Endothelial cell of umbilical vein (primary cell): ENCODE measurements around the gene GAPVD1. TPM values are rescaled to one million over a fixed set of nuclear protein-coding genes. Genes with fewer than 3 reads are reported as not detected.

Experiments
- BruUV-seq: library from RNA; stranded (reverse); fragments of 400-500 nt; replicated peaks from 2 replicates; lab custom pipeline; 2021; lab: Mats Ljungman, UMichigan
- CTCF ChIA-PET: fragments of 300-600, 350-600 bp; sonication (Branson Sonifier 250); formaldehyde crosslinking; loops from one replicate; lab custom pipeline; 2021; ENCODE audit warnings: antibody characterized with exemption, inconsistent platforms; lab: Charles Lee
- POLR2A ChIA-PET: fragments of 300-600, 350-600 bp; sonication (Branson Sonifier 250); formaldehyde crosslinking; loops from one replicate; lab custom pipeline; 2021; ENCODE audit warnings: antibody characterized with exemption, inconsistent platforms; lab: Charles Lee
- DNase-seq: peaks from one replicate; pipeline ENCODE4 v3.0.0-alpha.2; 2011; ENCODE audit warnings: low read depth, low spot score
- FAIRE-seq: peaks from 2 replicates; lab custom pipeline; 2011; peaks lifted over from hg19 to GRCh38; lab: Jason Lieb, UNC
- H2AFZ ChIP-seq: 2 replicates; pipeline ENCODE4 v1.6.0; 2012; ENCODE audit warnings: low read depth, low read length, control low read depth, inconsistent platforms
- H3K27ac ChIP-seq: 2 replicates; pipeline ENCODE4 v1.5.1; 2011; ENCODE audit warnings: low read depth, mild to moderate bottlenecking, control low read depth, low read length, moderate library complexity; ENCODE audit not compliant: insufficient read depth
- H3K27me3 ChIP-seq, 2 experiments: 2 replicates each; pipeline versions ENCODE4 v1.6.0 to v1.6.1; 2011; ENCODE audit warnings: low read length in 2 of 2, mixed read lengths in 1 of 2; ENCODE audit not compliant: control insufficient read depth in 2 of 2, insufficient read depth in 2 of 2
- H3K36me3 ChIP-seq, 2 experiments: 2 replicates in 1 of 2; 3 replicates in 1 of 2; pipeline ENCODE4 v1.5.1; 2011; ENCODE audit warnings: low read length in 2 of 2, mild to moderate bottlenecking in 1 of 2, moderate library complexity in 1 of 2; ENCODE audit not compliant: control insufficient read depth in 2 of 2, insufficient read depth in 2 of 2; ENCODE audit errors: extremely low read depth in 1 of 2
- H3K4me1 ChIP-seq: 3 replicates; pipeline ENCODE4 v1.5.1; 2011; ENCODE audit warnings: mild to moderate bottlenecking, low read length; ENCODE audit not compliant: control insufficient read depth, insufficient read depth; ENCODE audit errors: extremely low read depth
- H3K4me2 ChIP-seq: 2 replicates; pipeline ENCODE4 v1.6.1; 2011; ENCODE audit warnings: low read length, control low read depth, mixed read lengths; ENCODE audit not compliant: insufficient read depth
- H3K4me3 ChIP-seq, 3 experiments: fragments of 200-600 bp in 1 of 3; sonication (generic), shearing (Covaris generic) in 1 of 3; replicated peaks in 1 of 3; 2 replicates each; pipeline ENCODE4 v1.5.1; 2011 to 2016; ENCODE audit warnings: control low read depth in 3 of 3, low read length in 3 of 3, mild to moderate bottlenecking in 2 of 3, inconsistent platforms in 1 of 3, low read depth in 1 of 3, moderate library complexity in 1 of 3; ENCODE audit not compliant: insufficient read depth in 1 of 3
- H3K79me2 ChIP-seq: 2 replicates; pipeline ENCODE4 v1.6.0; 2012; ENCODE audit warnings: low read length, inconsistent platforms; ENCODE audit not compliant: control insufficient read depth, insufficient read depth
- H3K9ac ChIP-seq: replicated peaks from 2 replicates; pipeline ENCODE3; 2011; ENCODE audit warnings: low read length, control low read depth; ENCODE audit not compliant: insufficient read depth; ENCODE audit errors: extremely low read depth
- H3K9me1 ChIP-seq: replicated peaks from 3 replicates; pipeline ENCODE4 v1.6.0; 2011; ENCODE audit warnings: mild to moderate bottlenecking, low read length; ENCODE audit not compliant: control insufficient read depth, insufficient read depth; ENCODE audit errors: extremely low read depth
- H3K9me3 ChIP-seq: replicated peaks from 2 replicates; pipeline ENCODE4 v1.5.1; 2012; ENCODE audit warnings: low read length, inconsistent platforms; ENCODE audit not compliant: control insufficient read depth, insufficient read depth
- H4K20me1 ChIP-seq: replicated peaks from 2 replicates; pipeline ENCODE3; 2011; ENCODE audit warnings: mild to moderate bottlenecking, low read length; ENCODE audit not compliant: control insufficient read depth, insufficient read depth; ENCODE audit errors: extremely low read depth
- EZH2 ChIP-seq: IDR thresholded peaks from 2 replicates; pipeline ENCODE4 v1.6.1; 2012; ENCODE audit warnings: borderline replicate concordance, low read depth, mild to moderate bottlenecking, moderate library complexity, low read length, inconsistent platforms; ENCODE audit not compliant: severe bottlenecking
- FOS ChIP-seq: IDR thresholded peaks from 2 replicates; pipeline ENCODE4 v1.6.1; 2011; ENCODE audit warnings: mild to moderate bottlenecking, low read length, moderate library complexity, borderline replicate concordance; ENCODE audit not compliant: insufficient read depth
- GATA2 ChIP-seq: IDR thresholded peaks from 2 replicates; pipeline ENCODE4 v1.7.0; 2011; ENCODE audit warnings: low read depth, mild to moderate bottlenecking, moderate library complexity, mixed read lengths, low read length; ENCODE audit not compliant: insufficient read length, insufficient read depth
- JUN ChIP-seq: IDR thresholded peaks from 2 replicates; pipeline ENCODE4 v1.6.1; 2011; ENCODE audit warnings: borderline replicate concordance, low read depth; ENCODE audit not compliant: insufficient read length, insufficient read depth
- MYC ChIP-seq: IDR thresholded peaks from one replicate; pipeline ENCODE4 v1.6.1; 2011; ENCODE audit warnings: mild to moderate bottlenecking, low read depth, low read length
- POLR2A ChIP-seq: IDR thresholded peaks from 2 replicates; pipeline ENCODE4 v1.6.1; 2012; ENCODE audit warnings: low read depth, mild to moderate bottlenecking, control low read depth, low read length
- POLR2AphosphoS5 ChIP-seq: IDR thresholded peaks from 2 replicates; pipeline ENCODE4 v1.6.1; 2012; ENCODE audit warnings: low read depth, mild to moderate bottlenecking, control low read depth, low read length, moderate library complexity; ENCODE audit not compliant: insufficient read depth
- dilution Hi-C: fragments of 300-500 bp; cut with MboI; formaldehyde crosslinking; loops from one replicate; pipeline ENCODE4 v1.15.0; 2019; ENCODE audit warnings: low sequenced_read_pairs; ENCODE audit not compliant: extremely low pct_ligation_motif_present
- intact Hi-C: fragments of 100-400 bp; cut with micrococcal nuclease; formaldehyde crosslinking; loops from one replicate; pipeline ENCODE4 v1.10.0; 2022
- polyA plus RNA-seq, 4 experiments: library from polyadenylated mRNA; depleted of rRNA in 3 of 4; stranded (reverse) in 3 of 4; unstranded in 1 of 4; fragments of >200 nt; gene quantifications; 2 replicates each; pipeline versions ENCODE4 v1.2.1 to v1.2.3, GENCODE V29; 2011 to 2012; ENCODE audit warnings: missing spikeins in 1 of 4
- total RNA-seq: library from RNA; stranded (reverse); gene quantifications from 2 replicates; pipeline ENCODE4 v1.2.3, GENCODE V29; 2021
- TF ChIP-seq, protein P1 (sequence below): IDR thresholded peaks from 2 replicates; pipeline ENCODE4 v1.6.1; 2011; ENCODE audit not compliant: insufficient read depth, insufficient read length
- TF ChIP-seq, protein P2 (sequence below), 2 donors: IDR thresholded peaks; 1 replicate in 1 of 2; 2 replicates in 1 of 2; pipeline ENCODE4 v1.5.1; 2011; ENCODE audit warnings: low read length in 2 of 2, mild to moderate bottlenecking in 2 of 2, moderate library complexity in 2 of 2, control low read depth in 1 of 2, inconsistent platforms in 1 of 2, low read depth in 1 of 2; ENCODE audit not compliant: insufficient read depth in 1 of 2; ENCODE audit errors: extremely low read depth in 1 of 2

GAPVD1 gene
- total and polyA plus RNA-seq, 2 donors (not counting 3 experiments of a cell fraction or from before 2014, with no cell fraction given) = 10.7 to 53.2 TPM

DNA sequence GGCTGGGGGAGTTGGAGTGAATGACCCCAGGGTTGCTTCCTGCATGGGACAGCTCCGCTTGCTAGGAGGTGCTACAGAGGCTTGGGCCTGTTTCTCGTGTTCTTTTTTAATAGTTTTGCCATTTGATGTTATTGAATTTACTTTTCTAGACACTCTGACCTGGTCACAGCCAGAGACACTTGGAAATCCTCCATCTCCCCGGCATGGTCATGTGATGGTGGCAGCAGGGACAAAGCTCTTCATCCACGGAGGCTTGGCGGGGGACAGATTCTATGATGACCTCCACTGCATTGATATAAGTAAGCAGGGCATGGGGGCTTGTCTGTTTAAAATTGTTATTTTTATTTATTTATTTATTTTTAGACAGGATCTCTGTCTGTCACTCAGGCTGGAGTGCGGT is 33.9 kb upstream of the GAPVD1 start:
- H3K4me1 ChIP-seq = no peaks in the 10 kb centered on the region
- no peaks in the 10 kb centered on the region for H4K20me1 ChIP-seq
- TF ChIP-seq, protein P1, sequence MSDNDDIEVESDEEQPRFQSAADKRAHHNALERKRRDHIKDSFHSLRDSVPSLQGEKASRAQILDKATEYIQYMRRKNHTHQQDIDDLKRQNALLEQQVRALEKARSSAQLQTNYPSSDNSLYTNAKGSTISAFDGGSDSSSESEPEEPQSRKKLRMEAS = no peak
- TF ChIP-seq, protein P2, sequence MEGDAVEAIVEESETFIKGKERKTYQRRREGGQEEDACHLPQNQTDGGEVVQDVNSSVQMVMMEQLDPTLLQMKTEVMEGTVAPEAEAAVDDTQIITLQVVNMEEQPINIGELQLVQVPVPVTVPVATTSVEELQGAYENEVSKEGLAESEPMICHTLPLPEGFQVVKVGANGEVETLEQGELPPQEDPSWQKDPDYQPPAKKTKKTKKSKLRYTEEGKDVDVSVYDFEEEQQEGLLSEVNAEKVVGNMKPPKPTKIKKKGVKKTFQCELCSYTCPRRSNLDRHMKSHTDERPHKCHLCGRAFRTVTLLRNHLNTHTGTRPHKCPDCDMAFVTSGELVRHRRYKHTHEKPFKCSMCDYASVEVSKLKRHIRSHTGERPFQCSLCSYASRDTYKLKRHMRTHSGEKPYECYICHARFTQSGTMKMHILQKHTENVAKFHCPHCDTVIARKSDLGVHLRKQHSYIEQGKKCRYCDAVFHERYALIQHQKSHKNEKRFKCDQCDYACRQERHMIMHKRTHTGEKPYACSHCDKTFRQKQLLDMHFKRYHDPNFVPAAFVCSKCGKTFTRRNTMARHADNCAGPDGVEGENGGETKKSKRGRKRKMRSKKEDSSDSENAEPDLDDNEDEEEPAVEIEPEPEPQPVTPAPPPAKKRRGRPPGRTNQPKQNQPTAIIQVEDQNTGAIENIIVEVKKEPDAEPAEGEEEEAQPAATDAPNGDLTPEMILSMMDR (IDR thresholded peaks at IDR 0.05; ENCODE audit: extremely low read depth in 1 of 2, insufficient read depth in 1 of 2, low read depth in 1 of 2, low read length in 2 of 2) = no peak
- TF ChIP-seq GATA2 = no peak
- H3K4me2 ChIP-seq = no peak overlapping the region
- H2AFZ ChIP-seq = no peak overlapping the region
- peaks cover 2 to 3% of the 10 kb centered on the region in 2 experiments for H3K36me3 ChIP-seq
- ChIA-PET POLR2A (no interaction called here), CTCF (interaction anchor here (1.0 kb wide), 1 partner anchor 34 kb away, joined by 3 read pairs; the partner anchor contains the start of gene GAPVD1)
- DNase-seq (no peak), FAIRE-seq (no peak)
- H3K79me2 ChIP-seq = no peaks in the 10 kb centered on the region
- H3K9ac ChIP-seq = no peak overlapping the region
- no peaks in the 10 kb centered on the region for H3K27me3 ChIP-seq
- intact Hi-C loops (no loop called here), dilution Hi-C loops (no loop called here)
- no peaks in the 10 kb centered on the region for H3K9me1 ChIP-seq
- H3K27ac ChIP-seq = no peak overlapping the region
- no peaks in the 10 kb centered on the region for H3K9me3 ChIP-seq
- H3K4me3 ChIP-seq = no peak overlapping the region
- no TSS peak for BruUV-seq

DNA sequence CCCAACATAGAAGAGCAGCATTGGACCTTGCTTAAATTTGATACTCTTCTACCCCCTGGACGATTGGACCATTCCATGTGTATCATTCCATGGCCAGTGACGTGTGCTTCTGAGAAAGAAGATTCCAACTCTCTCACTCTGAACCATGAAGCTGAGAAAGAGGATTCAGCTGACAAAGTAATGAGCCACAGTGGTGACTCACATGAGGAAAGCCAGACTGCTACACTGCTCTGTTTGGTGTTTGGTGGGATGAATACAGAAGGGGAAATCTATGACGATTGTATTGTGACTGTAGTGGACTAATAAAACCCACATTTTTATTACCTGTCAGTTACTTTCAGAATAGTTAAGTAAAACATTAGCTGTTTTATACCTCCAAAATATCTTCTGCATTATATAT is 27.9 kb upstream of the GAPVD1 start:
- no TSS peak for BruUV-seq
- Histone ChIP-seq H3K4me3 (no peak overlapping the region), H3K27ac (peak overlapping the region; percentile 38), H3K36me3 (peaks cover 19 to 24% of the 10 kb centered on the region in 2 experiments), H3K9me3 (no peaks in the 10 kb centered on the region), H3K9ac (no peak overlapping the region), H4K20me1 (peaks cover 14% of the 10 kb centered on the region), H3K79me2 (peaks cover 33% of the 10 kb centered on the region), H3K9me1 (no peaks in the 10 kb centered on the region), H3K27me3 (no peaks in the 10 kb centered on the region), H2AFZ (no peak overlapping the region), H3K4me1 (peaks cover 24% of the 10 kb centered on the region), H3K4me2 (no peak overlapping the region)
- peak; percentile 77 for DNase-seq
- POLR2A ChIA-PET = interaction anchor here (1.0 kb wide), 1 partner anchor 35 kb away, joined by 3 read pairs; no protein-coding TSS in a partner anchor
- intact Hi-C loops = no loop called here
- CTCF ChIA-PET = interaction anchor here (1.0 to 1.3 kb wide), 2 partner anchors 10 to 90 kb away, joined by 3 to 5 read pairs; partner anchors contain the start of gene SCAI
- TF ChIP-seq FOS = peak; percentile 82
- TF ChIP-seq, protein P2 (IDR thresholded peaks at IDR 0.05; ENCODE audit: extremely low read depth in 1 of 2, insufficient read depth in 1 of 2, low read depth in 1 of 2, low read length in 2 of 2) = no peak
- TF ChIP-seq GATA2 = no peak
- no peak for TF ChIP-seq POLR2A
- peak; percentile 57 for TF ChIP-seq POLR2AphosphoS5
- TF ChIP-seq, protein P1 = no peak
- no peak for TF ChIP-seq EZH2
- peak; percentile 64 for TF ChIP-seq JUN
- no peak for TF ChIP-seq MYC
- dilution Hi-C loops = no loop called here
- peak; percentile 75 for FAIRE-seq
